Skeletal muscle cell (primary cell): ENCODE data around the gene CAPN12.
"Not testable (repeated sequence)": the region's sequence is repeated elsewhere in the genome, so short reads cannot be mapped to it uniquely, and the experiment has no call there.

ENCODE experiments used
- DNase-seq: peaks from one replicate; pipeline ENCODE4 v3.0.0-alpha.2; 2010; ENCODE audit warnings: low read depth
- H3K4me3 ChIP-seq: 2 replicates; pipeline ENCODE4 v1.5.1; 2011; ENCODE audit warnings: low read depth, mild to moderate bottlenecking, control low read depth, low read length, moderate library complexity

CAPN12 gene, protein sequence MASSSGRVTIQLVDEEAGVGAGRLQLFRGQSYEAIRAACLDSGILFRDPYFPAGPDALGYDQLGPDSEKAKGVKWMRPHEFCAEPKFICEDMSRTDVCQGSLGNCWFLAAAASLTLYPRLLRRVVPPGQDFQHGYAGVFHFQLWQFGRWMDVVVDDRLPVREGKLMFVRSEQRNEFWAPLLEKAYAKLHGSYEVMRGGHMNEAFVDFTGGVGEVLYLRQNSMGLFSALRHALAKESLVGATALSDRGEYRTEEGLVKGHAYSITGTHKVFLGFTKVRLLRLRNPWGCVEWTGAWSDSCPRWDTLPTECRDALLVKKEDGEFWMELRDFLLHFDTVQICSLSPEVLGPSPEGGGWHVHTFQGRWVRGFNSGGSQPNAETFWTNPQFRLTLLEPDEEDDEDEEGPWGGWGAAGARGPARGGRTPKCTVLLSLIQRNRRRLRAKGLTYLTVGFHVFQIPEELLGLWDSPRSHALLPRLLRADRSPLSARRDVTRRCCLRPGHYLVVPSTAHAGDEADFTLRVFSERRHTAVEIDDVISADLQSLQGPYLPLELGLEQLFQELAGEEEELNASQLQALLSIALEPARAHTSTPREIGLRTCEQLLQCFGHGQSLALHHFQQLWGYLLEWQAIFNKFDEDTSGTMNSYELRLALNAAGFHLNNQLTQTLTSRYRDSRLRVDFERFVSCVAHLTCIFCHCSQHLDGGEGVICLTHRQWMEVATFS

DNA sequence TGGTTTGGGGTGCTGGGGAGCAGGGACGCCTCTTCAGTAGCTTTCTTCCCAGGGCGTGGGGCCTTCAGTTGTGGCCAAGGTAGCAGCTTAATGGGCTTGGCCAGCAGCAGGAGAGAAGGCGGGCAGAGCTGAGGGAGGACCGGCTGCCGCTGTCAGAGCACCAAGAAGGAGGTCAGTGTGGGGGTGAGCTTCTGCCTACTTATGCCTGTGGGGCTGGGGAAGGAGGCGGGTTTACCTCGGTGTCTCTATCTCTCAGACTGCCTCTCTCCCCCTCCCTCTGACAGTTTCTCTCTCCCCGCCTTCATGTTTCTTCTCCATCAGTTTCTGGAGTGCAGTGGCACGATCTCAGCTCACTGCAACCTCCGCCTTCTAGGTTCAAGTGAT lies at the start of gene CAPN12:
TSS of gene CAPN12 (minus strand) at position 177 of the 384 bp plus-strand sequence. CDS start 309 bp downstream, outside the sequence.
- no peak within 1 kb of the TSS for H3K4me3 ChIP-seq
- DNase-seq, result no peak

DNA sequence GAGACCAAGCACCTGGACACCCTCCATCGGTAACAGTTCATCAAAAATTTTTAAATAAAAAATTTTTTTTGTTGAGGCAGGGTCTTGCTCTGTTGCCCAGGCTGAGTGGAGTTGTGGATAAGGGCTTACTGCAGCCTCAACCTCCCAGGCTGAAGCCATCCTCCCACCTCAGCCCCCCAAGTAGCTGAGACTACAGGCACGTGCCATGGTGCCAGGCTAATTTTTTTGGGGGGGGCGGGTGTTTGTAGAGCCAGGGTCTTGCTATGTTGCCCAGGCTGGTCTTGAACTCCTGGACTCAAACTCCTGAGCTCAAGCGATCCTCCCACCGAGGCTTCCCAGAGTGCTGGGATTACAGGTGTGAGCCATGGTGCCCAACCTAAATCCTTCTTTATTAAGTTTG lies 49.4 kb upstream of the CAPN12 start:
- H3K4me3 ChIP-seq, result no peak overlapping the region
- DNase-seq, result no peak

GRCh38 chr19:38793177-38793576 lies 48.9 kb upstream of the CAPN12 start:
- no peak for DNase-seq
- H3K4me3 ChIP-seq, result no peak overlapping the region

GRCh38 chr19:38792250-38793111 lies 48.2 kb upstream of the CAPN12 start:
- H3K4me3 ChIP-seq, result no peak overlapping the region
- DNase-seq, result no peak

DNA sequence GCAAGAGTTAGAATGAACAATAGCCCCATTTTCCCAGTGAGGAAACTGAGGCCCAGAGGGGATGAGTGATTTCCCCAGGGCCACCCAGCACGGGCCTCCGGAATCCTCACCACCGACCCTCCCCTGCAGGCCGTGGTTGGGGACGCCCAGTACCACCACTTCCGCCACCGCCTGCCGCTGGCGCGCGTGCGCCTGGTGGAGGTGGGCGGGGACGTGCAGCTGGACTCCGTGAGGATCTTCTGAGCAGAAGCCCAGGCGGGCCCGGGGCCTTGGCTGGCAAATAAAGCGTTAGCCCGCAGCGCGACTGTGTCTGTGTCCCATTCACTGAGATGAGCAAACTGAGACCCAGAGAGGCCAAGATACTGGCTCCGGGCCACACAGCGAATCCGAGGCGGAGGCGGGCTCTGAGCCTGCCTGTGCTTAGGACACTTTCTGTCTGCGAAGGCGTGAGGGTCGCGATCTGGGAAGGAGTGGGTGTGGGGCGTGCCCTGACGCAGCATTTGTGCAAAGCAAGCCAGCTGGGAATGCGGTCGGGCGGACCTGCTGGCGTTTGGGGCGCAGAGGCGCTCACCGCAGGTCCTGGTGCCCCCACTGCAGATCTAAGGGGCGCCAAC lies 47.3 kb upstream of the CAPN12 start:
- peak overlapping the region; percentile 15 for H3K4me3 ChIP-seq
- not testable (repeated sequence) for DNase-seq

DNA sequence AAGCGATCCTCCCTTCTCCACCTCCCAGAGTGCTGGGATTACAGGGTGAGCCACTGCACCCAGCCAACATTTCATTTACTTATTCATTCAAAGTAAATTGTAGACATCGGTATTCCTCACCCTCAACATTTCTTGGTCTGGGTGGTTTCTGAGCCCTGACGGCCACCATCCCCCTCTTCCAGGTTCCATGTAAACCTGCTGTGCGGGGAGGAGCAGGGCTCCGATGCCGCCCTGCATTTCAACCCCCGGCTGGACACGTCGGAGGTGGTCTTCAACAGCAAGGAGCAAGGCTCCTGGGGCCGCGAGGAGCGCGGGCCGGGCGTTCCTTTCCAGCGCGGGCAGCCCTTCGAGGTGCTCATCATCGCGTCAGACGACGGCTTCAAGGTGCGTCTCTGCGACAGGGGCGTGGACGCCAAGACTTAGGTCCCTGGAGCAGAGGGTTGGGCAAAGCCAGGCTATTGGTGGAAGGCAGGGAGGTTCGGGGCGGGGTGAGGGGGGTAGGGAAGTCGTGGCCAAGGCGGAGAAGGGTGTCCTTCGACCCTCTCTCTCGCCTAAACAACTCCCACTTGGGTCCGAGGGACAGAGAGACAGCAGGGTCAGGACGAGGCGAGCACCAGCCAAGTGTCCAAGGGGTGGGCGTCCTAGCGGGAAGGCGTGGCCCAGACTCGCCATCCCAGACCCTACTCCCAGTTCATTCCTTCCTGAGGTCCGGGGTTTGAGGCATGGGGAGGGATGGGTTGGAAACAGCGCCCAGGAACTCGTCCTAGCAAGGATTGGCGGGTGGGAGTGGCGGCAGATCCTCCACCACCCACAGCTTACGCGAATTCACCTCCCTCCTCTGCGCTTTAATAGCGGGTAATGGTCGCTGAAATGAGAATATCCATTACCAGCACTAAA lies 46.5 kb upstream of the CAPN12 start:
- peak overlapping the region; percentile 15 for H3K4me3 ChIP-seq
- DNase-seq, result not testable (repeated sequence)

GRCh38 chr19:38788478-38789243 lies 44.4 kb upstream of the CAPN12 start, which contains the start of gene LGALS7B:
Gene LGALS7B, plus strand, starts transcription at chr19:38789200. Its CDS starts 27 bp downstream, at chr19:38789227.
- no peak within 1 kb of the TSS for H3K4me3 ChIP-seq
- DNase-seq, result no peak

DNA sequence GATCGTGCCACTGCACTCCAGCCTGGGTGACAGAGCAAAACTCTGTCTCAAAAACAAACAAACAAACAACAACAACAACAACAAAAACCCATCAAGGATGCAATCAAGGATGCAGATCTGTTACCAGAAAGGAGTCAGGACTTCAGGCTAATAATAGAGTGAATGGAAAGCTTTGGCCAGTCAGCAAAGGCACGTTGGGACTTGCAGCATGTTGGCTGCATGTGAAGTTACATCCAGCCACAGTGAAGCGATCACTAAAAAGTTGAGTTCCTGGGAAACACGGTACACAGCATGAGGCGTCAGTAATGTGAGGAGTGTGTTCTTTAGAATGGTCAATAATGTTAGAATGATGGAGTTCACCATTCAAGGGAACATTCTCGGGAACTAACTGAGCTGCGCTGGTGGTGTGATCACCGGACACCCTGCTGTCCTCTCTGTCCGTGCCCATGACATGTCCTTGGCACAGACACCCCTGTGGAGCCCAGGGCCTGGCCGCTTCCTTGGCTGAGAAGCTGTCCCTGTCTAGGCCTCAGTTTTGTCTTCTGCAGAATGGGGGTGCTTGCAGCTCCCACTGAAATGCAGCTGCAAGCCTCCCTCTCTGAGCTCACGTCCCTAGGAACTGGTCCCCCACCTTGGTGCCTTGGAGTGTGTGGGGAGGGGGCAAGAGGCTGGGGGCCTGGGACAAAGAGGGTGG lies 42.4 kb upstream of the CAPN12 start:
- no peak for DNase-seq
- no peak overlapping the region for H3K4me3 ChIP-seq

- not testable (repeated sequence) for DNase-seq, H3K4me3 ChIP-seq
These were observed 41.8 kb upstream of the CAPN12 start for GRCh38 chr19:38786061-38786460.

DNA sequence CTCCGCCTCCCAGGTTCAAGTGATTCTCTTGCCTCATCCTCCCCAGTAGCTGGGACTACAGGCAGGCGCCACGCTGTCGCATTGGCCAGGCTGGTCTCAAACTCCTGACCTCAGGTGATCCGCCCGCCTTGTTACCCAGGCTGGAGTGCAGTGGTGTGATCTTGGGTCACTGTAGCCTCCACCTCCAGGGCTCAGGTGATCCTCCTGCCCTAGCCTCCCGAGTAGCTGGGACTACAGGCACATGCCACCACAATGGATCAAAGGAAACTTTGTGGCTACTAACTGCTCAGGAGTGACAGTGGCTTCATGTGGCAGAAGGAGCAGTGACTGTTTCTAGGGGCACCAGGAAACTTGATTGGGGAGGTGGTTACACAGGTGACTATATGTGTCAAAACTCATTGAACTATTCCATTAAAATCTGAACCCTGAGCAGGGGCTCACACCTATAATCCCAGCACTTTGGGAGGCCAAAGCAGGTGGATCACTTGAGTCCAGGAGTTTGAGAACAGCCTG lies 41.0 kb upstream of the CAPN12 start:
- no peak for DNase-seq

DNA sequence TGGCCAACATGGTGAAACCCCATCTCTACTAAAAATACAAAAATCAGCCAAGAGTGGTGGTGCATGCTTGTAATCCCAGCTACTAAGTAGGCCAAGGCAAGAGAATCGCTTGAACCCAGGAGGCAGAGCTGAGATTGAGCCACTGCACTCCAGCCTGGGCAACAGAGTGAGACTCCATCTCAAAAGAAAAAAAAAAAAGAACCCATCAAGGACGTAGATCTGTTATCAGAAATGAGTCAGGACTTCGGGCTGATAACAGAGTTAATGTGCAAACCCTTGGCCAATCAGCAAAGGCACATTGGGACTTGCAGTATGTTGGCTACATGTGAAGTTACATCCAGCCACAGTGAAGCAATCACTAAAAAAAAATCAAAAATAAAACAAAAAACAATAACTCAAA lies 40.0 kb upstream of the CAPN12 start:
- no peak for DNase-seq
- no peak overlapping the region for H3K4me3 ChIP-seq

More for the DNA sequence above, 41.0 kb upstream of the CAPN12 start:
- no peak overlapping the region for H3K4me3 ChIP-seq

- H3K4me3 ChIP-seq, DNase-seq: not testable (repeated sequence)
These were observed 37.9 kb upstream of the CAPN12 start for GRCh38 chr19:38782212-38782611.

GRCh38 chr19:38781058-38781457 lies 36.8 kb upstream of the CAPN12 start:
- H3K4me3 ChIP-seq, result no peak overlapping the region
- no peak for DNase-seq

GRCh38 chr19:38780443-38780842 lies 36.2 kb upstream of the CAPN12 start:
- DNase-seq, result no peak
- no peak overlapping the region for H3K4me3 ChIP-seq

DNA sequence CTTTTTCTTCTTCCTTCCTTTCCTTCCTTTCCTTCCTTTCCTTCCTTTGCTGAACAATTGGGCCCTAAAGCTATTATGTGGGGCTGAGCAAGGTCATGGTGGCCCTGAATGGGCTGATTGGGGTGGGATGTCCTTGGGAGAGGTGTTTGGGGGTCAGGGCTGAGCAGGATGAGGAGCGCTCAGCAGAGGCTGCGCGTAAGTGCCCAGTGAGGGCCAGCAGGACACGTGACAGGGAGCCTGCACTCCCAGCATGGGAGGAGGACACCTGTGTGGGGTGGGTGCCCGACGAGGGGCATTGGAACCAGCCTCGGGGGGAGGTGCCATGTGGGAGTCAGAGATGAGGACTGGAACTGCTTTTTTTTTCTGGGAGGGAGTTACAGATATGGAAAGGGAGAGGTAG lies 34.5 kb upstream of the CAPN12 start:
- no peak overlapping the region for H3K4me3 ChIP-seq
- DNase-seq, result no peak

GRCh38 chr19:38774181-38774950 lies 30.1 kb upstream of the CAPN12 start:
- H3K4me3 ChIP-seq, result no peak overlapping the region
- DNase-seq, result no peak
